HEK293T (cell line): Measurements from ENCODE around the gene ESYT2.

ENCODE experiments used
- CTCF ChIA-PET: fragments of 350-600 bp; formaldehyde crosslinking; extraction: SDS; loops from one replicate; lab custom pipeline; 2021; ENCODE audit warnings: antibody characterized with exemption, inconsistent platforms; lab: Yijun Ruan, JAX
- POLR2A ChIA-PET: fragments of 350-600 bp; formaldehyde crosslinking; extraction: SDS; loops from one replicate; lab custom pipeline; 2020; ENCODE audit warnings: antibody characterized with exemption, inconsistent platforms; lab: Yijun Ruan, JAX
- DNase-seq: peaks from one replicate; pipeline ENCODE4 v3.0.0; 2012; ENCODE audit warnings: mixed read lengths; ENCODE audit errors: extremely low spot score
- ARNT ChIP-seq: fragments of 450-650 bp; IDR thresholded peaks from 2 replicates; pipeline ENCODE4 v1.6.1; 2017; ENCODE audit warnings: mild to moderate bottlenecking
- BHLHE40 ChIP-seq: fragments of 450-650 bp; IDR thresholded peaks from 2 replicates; pipeline ENCODE4 v1.6.1; 2016; ENCODE audit warnings: mild to moderate bottlenecking, moderate library complexity, borderline replicate concordance
- CTBP1 ChIP-seq: fragments of 450-650 bp; IDR thresholded peaks from 2 replicates; pipeline ENCODE4 v1.6.1; 2016; ENCODE audit warnings: borderline replicate concordance
- ELF4 ChIP-seq: fragments of 450-650 bp; IDR thresholded peaks from 2 replicates; pipeline ENCODE4 v1.6.1; 2017; ENCODE audit warnings: antibody characterized with exemption
- FOXA1 ChIP-seq: fragments of 450-650 bp; IDR thresholded peaks from 2 replicates; pipeline ENCODE4 v1.6.1; 2016; ENCODE audit warnings: mild to moderate bottlenecking
- FOXK2 ChIP-seq: fragments of 450-650 bp; IDR thresholded peaks from 2 replicates; pipeline ENCODE4 v1.6.1; 2016; ENCODE audit warnings: mild to moderate bottlenecking
- FOXM1 ChIP-seq: fragments of 450-650 bp; IDR thresholded peaks from 2 replicates; pipeline ENCODE4 v1.6.1; 2017; ENCODE audit warnings: mild to moderate bottlenecking, borderline replicate concordance
- HDGF ChIP-seq: fragments of 450-650 bp; IDR thresholded peaks from 2 replicates; pipeline ENCODE4 v1.6.1; 2017; ENCODE audit warnings: antibody characterized with exemption, borderline replicate concordance
- L3MBTL2 ChIP-seq: fragments of 450-650 bp; conservative IDR thresholded peaks from 2 replicates; pipeline ENCODE4 v1.6.1; 2016; ENCODE audit warnings: mild to moderate bottlenecking
- LEF1 ChIP-seq: fragments of 450-650 bp; IDR thresholded peaks from 2 replicates; pipeline ENCODE4 v1.6.1; 2017; ENCODE audit warnings: mild to moderate bottlenecking, borderline replicate concordance
- NFRKB ChIP-seq: fragments of 450-650 bp; IDR thresholded peaks from 2 replicates; pipeline ENCODE4 v1.6.1; 2016; ENCODE audit warnings: mild to moderate bottlenecking, moderate library complexity
- SP1 ChIP-seq: fragments of 450-650 bp; IDR thresholded peaks from 2 replicates; pipeline ENCODE4 v1.6.1; 2017
- SUZ12 ChIP-seq: fragments of 450-650 bp; IDR thresholded peaks from 2 replicates; pipeline ENCODE4 v1.6.1; 2016; ENCODE audit warnings: mild to moderate bottlenecking
- TARDBP ChIP-seq: fragments of 450-650 bp; IDR thresholded peaks from 2 replicates; pipeline ENCODE4 v1.6.1; 2016
- ZNF384 ChIP-seq: fragments of 450-650 bp; IDR thresholded peaks from 2 replicates; pipeline ENCODE4 v1.6.1; 2016
- TF ChIP-seq, protein P1 (sequence below): fragments of 450-650 bp; IDR thresholded peaks from 2 replicates; pipeline ENCODE4 v1.6.1; 2016

ESYT2 gene

DNA sequence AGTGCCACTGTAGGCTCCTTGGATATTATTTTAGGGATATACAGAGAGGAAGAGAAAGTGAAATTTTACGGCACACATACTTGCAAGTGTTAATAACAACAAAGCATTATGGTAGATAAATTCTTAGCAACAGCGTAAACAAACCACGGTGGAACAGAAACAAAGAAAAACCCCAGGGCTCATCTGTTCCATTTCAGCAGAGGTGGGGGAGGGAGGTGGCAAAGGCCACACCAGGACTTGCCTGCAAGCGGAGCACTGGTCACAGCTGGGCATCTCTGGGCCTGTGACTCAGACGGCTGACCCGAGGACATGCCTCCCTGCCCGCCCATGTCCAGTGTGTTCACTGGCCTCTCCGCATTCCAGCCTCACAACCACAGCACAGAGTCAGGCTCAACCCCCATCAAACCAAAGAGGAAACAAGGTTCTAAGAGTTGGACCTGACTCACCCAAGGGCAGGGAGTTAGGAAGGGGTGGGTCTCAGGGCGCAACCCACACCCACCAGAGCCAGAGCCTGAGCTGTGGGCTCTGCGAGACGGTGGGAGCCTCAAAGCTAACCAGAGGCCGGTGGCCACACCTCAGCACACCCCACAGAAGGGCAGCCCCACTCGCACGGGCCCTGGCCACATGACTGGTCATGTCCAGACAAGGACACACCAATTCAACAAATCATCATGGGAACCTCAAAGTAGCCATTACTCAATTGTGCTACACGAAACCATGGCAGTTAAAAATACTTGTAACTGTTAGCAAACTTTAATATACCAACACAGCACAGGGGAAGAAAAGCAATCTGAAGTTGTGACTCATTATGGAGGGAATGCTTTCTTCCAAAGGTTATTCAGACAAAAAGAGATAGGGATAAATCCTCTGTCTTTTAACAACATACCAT lies 10.7 kb downstream of the ESYT2 start:
- POLR2A ChIA-PET = interaction anchor here (1.3 to 1.6 kb wide), 2 partner anchors 10 to 11 kb away, joined by 4 to 5 read pairs; partner anchors contain the start of gene ESYT2
- CTCF ChIA-PET = no interaction called here
- no peak for TF ChIP-seq BHLHE40
- no peak for TF ChIP-seq FOXM1
- TF ChIP-seq HDGF = no peak
- no peak for TF ChIP-seq SP1
- TF ChIP-seq FOXK2 = no peak
- no peak for TF ChIP-seq SUZ12
- no peak for TF ChIP-seq CTBP1
- no peak for TF ChIP-seq FOXA1
- TF ChIP-seq ARNT = no peak
- TF ChIP-seq TARDBP = no peak
- no peak for TF ChIP-seq ELF4
- no peak for TF ChIP-seq LEF1
- no peak for TF ChIP-seq L3MBTL2
- peak; percentile 57 for DNase-seq

DNA sequence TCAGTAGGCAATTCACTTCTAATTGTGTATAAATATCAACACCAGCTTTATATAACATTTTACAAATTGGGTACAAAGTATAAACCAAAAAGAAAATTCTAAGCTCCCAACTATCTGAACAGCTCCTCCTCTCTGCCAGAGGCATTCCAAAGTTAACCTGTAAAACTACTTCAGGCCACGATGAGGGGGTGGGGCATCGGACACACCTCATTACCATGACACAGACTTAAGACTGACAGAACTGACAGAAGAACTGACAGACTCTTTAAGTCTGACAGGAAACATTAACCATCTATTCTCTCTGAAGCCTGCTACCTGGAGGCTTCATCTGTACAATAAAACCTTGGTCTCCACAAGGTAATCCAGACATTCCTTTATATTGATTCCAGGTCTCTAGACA lies 12.3 kb downstream of the ESYT2 start:
- POLR2A ChIA-PET = interaction anchor here (1.0 kb wide), 1 partner anchor 112 kb away, joined by 3 read pairs; the partner anchor contains the start of gene NCAPG2
- DNase-seq = no peak
- TF ChIP-seq ZNF384 (no peak), NFRKB (no peak), CTBP1 (no peak), FOXK2 (no peak), SUZ12 (no peak), FOXM1 (no peak)
- CTCF ChIA-PET = no interaction called here

DNA sequence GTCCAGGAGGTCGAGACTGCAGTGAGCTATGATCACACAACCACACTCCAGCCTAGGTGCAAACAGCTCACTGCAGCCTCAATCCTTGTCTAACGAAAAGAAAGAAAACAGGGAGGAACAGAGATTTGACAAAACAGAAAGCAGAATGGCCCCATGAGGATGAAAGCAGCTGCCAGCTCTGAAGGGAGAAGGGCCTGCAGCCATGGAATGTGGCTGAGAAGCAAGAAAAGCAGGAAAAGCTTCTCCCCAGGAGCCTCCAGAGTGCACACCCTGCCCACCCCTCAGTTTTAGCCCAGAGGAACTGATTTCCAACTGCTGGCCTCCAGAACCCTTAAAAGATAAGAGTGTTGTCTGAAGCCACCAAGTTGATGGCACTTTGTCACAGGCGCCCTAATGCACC lies 13.0 kb downstream of the ESYT2 start:
- DNase-seq = no peak
- CTCF ChIA-PET = interaction anchor here (1.0 kb wide), 1 partner anchor 9 kb away, joined by 3 read pairs; no protein-coding TSS in a partner anchor
- POLR2A ChIA-PET = interaction anchor here (1.0 kb wide), 1 partner anchor 112 kb away, joined by 3 read pairs; the partner anchor contains the start of gene NCAPG2
- no peak for TF ChIP-seq ARNT
- TF ChIP-seq ELF4 = no peak
- no peak for TF ChIP-seq FOXA1
- no peak for TF ChIP-seq NFRKB
- no peak for TF ChIP-seq FOXM1
- no peak for TF ChIP-seq SUZ12
- TF ChIP-seq L3MBTL2 = no peak
- TF ChIP-seq HDGF = no peak
- TF ChIP-seq FOXK2 = no peak

DNA sequence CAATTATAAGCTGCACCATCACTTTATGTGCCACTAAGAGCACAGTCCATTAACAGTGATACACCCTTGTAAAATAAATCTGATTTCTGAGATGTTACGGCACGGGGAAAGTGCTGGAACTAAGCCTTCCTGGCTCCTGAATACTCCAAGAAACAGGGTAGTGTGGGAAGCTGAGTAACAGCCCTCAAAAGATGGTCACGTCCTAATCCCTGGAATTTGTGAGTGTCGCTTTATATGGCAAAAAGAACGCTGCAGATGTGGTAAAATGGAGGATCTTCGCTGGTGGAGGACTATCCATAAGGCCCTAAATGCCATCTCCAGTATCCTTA lies 13.5 kb downstream of the ESYT2 start:
- POLR2A ChIA-PET = no interaction called here
- no peak for DNase-seq
- CTCF ChIA-PET = interaction anchor here (0.5 to 1.0 kb wide), 2 partner anchors 10 to 85 kb away, joined by 3 to 6 read pairs; no protein-coding TSS in a partner anchor
- TF ChIP-seq FOXA1 (no peak), SP1 (no peak), ELF4 (no peak), TARDBP (no peak), L3MBTL2 (no peak), FOXK2 (no peak), FOXM1 (no peak), ZNF384 (no peak), HDGF (no peak), NFRKB (no peak), CTBP1 (no peak)
- TF ChIP-seq, protein P1, sequence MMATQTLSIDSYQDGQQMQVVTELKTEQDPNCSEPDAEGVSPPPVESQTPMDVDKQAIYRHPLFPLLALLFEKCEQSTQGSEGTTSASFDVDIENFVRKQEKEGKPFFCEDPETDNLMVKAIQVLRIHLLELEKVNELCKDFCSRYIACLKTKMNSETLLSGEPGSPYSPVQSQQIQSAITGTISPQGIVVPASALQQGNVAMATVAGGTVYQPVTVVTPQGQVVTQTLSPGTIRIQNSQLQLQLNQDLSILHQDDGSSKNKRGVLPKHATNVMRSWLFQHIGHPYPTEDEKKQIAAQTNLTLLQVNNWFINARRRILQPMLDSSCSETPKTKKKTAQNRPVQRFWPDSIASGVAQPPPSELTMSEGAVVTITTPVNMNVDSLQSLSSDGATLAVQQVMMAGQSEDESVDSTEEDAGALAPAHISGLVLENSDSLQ = no peak

DNA sequence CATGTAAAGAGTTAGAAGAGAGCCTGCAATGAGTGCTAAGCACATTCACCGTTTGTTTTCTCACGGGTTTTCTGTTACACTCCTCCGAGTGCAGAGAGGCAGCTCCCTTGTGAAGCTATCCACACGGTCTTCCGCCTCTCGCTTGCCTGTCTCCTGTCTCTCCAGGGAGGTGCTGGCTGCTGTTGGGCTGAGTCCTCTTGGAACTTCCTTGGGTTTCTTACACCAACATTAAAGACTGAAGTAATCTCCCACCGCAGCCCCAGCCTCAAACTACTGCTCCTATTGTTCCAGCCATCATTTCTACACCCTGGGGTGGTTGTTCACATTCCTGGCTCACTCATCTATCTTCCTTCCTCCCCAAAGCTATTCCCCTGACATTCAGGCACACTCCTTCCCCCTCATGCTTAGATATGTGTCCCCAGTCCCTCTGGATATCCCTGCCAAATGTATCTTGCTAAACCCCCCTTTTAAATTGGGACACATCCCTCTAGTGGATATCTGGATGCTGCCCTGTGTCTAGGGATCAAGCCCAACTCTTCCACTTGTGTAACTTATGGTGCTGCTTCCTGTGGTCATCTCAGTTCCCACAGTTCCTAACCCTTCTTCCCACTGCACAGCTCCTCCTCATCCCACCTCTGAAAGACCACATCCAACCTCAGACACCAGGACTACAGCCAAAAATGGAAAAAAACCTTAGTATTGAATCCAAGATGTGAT lies 14.1 kb downstream of the ESYT2 start:
- no peak for TF ChIP-seq TARDBP
- TF ChIP-seq NFRKB = no peak
- TF ChIP-seq FOXM1 = no peak
- TF ChIP-seq L3MBTL2 = no peak
- no peak for TF ChIP-seq FOXA1
- no peak for TF ChIP-seq ZNF384
- TF ChIP-seq SUZ12 = no peak
- TF ChIP-seq CTBP1 = no peak
- no peak for TF ChIP-seq SP1
- no peak for TF ChIP-seq ARNT
- TF ChIP-seq, protein P1 = no peak
- no peak for TF ChIP-seq LEF1
- no peak for TF ChIP-seq HDGF
- no peak for TF ChIP-seq ELF4
- no peak for TF ChIP-seq FOXK2
- no peak for TF ChIP-seq BHLHE40
- ChIA-PET CTCF (interaction anchor here (0.5 to 1.0 kb wide), 3 partner anchors 10 to 86 kb away, joined by 3 to 6 read pairs (median 5); no protein-coding TSS in a partner anchor), POLR2A (interaction anchor here (1.2 kb wide), 1 partner anchor 111 kb away, joined by 3 read pairs; the partner anchor contains the start of gene NCAPG2)
- DNase-seq = no peak
